Activated T-cell treated with anti-CD3 and anti-CD28 coated beads, Interleukin-2, amount 50 U/mL, for 24 hours (primary cell): ENCODE results near the gene PRDM16.
"Not testable (repeated sequence)": the region's sequence is repeated elsewhere in the genome, so short reads cannot be mapped to it uniquely, and the experiment has no call there.

Experiments
- DNase-seq: peaks from one replicate; pipeline ENCODE4 v3.0.0-alpha.2; 2020
- H3K27ac Mint-ChIP-seq: 2 replicates; pipeline ENCODE4 v1.8.0; 2020; ENCODE audit warnings: mild to moderate bottlenecking, mixed read lengths
- H3K27me3 Mint-ChIP-seq: 2 replicates; pipeline ENCODE4 v1.8.0; 2020; ENCODE audit warnings: mixed read lengths
- H3K36me3 Mint-ChIP-seq: 2 replicates; pipeline ENCODE4 v1.8.0; 2020; ENCODE audit warnings: low read depth, mixed read lengths
- H3K4me1 Mint-ChIP-seq: 2 replicates; pipeline ENCODE4 v1.8.0; 2020; ENCODE audit warnings: low read depth, mixed read lengths
- H3K4me3 Mint-ChIP-seq: 2 replicates; pipeline ENCODE4 v1.8.0; 2020; ENCODE audit warnings: mild to moderate bottlenecking, moderate library complexity, mixed read lengths
- H3K9me3 Mint-ChIP-seq: 2 replicates; pipeline ENCODE4 v1.8.0; 2020; ENCODE audit warnings: mixed read lengths

Gene PRDM16

GRCh38 chr1:3279182-3279470 lies 210.1 kb downstream of the PRDM16 start:
- Mint-ChIP-seq H3K27ac (no peak overlapping the region), H3K4me3 (no peak overlapping the region), H3K4me1 (no peaks in the 10 kb centered on the region), H3K9me3 (no peaks in the 10 kb centered on the region), H3K27me3 (peaks cover 6% of the 10 kb centered on the region), H3K36me3 (no peaks in the 10 kb centered on the region)
- no peak for DNase-seq

- no peak for DNase-seq
- H3K27me3 Mint-ChIP-seq = peaks cover 13% of the 10 kb centered on the region
- no peaks in the 10 kb centered on the region for H3K4me1 Mint-ChIP-seq
- H3K4me3 Mint-ChIP-seq = no peak overlapping the region
- H3K27ac Mint-ChIP-seq = no peak overlapping the region
- H3K36me3 Mint-ChIP-seq = no peaks in the 10 kb centered on the region
- H3K9me3 Mint-ChIP-seq = no peaks in the 10 kb centered on the region
Measured at GRCh38 chr1:3281735-3282134, 212.7 kb downstream of the PRDM16 start.

- no peak overlapping the region for H3K4me3 Mint-ChIP-seq
- peaks cover 13% of the 10 kb centered on the region for H3K27me3 Mint-ChIP-seq
- no peaks in the 10 kb centered on the region for H3K4me1 Mint-ChIP-seq
- H3K9me3 Mint-ChIP-seq = no peaks in the 10 kb centered on the region
- no peak for DNase-seq
- no peaks in the 10 kb centered on the region for H3K36me3 Mint-ChIP-seq
- no peak overlapping the region for H3K27ac Mint-ChIP-seq
Measured at GRCh38 chr1:3282186-3282585, 213.2 kb downstream of the PRDM16 start.

- Mint-ChIP-seq H3K9me3 (no peaks in the 10 kb centered on the region), H3K4me3 (no peak overlapping the region), H3K36me3 (no peaks in the 10 kb centered on the region), H3K27ac (no peak overlapping the region), H3K4me1 (no peaks in the 10 kb centered on the region), H3K27me3 (peaks cover 13% of the 10 kb centered on the region)
- no peak for DNase-seq
Measured at GRCh38 chr1:3282656-3283430, 213.8 kb downstream of the PRDM16 start.

- Mint-ChIP-seq H3K9me3 (no peaks in the 10 kb centered on the region), H3K4me1 (no peaks in the 10 kb centered on the region), H3K27me3 (peaks cover 13% of the 10 kb centered on the region), H3K36me3 (no peaks in the 10 kb centered on the region), H3K27ac (no peak overlapping the region), H3K4me3 (no peak overlapping the region)
- no peak for DNase-seq
Measured at GRCh38 chr1:3283849-3284248, 214.8 kb downstream of the PRDM16 start.

- no peak for DNase-seq
- Mint-ChIP-seq H3K27ac (no peak overlapping the region), H3K4me1 (no peaks in the 10 kb centered on the region), H3K9me3 (no peaks in the 10 kb centered on the region), H3K4me3 (no peak overlapping the region), H3K27me3 (peaks cover 13% of the 10 kb centered on the region), H3K36me3 (no peaks in the 10 kb centered on the region)
Measured at GRCh38 chr1:3284691-3285090, 215.7 kb downstream of the PRDM16 start.

- Mint-ChIP-seq H3K4me1 (no peaks in the 10 kb centered on the region), H3K27me3 (peaks cover 13% of the 10 kb centered on the region), H3K9me3 (no peaks in the 10 kb centered on the region), H3K36me3 (no peaks in the 10 kb centered on the region), H3K27ac (no peak overlapping the region), H3K4me3 (no peak overlapping the region)
- no peak for DNase-seq
Measured at GRCh38 chr1:3285106-3285740, 216.2 kb downstream of the PRDM16 start.

- not testable (repeated sequence) for H3K9me3 Mint-ChIP-seq, H3K36me3 Mint-ChIP-seq, DNase-seq, H3K4me1 Mint-ChIP-seq, H3K27ac Mint-ChIP-seq, H3K4me3 Mint-ChIP-seq
- H3K27me3 Mint-ChIP-seq = peaks cover 13% of the 10 kb centered on the region
Measured at GRCh38 chr1:3287095-3287494, 218.1 kb downstream of the PRDM16 start.

- no peaks in the 10 kb centered on the region for H3K36me3 Mint-ChIP-seq
Measured at GRCh38 chr1:3287656-3288160, 218.7 kb downstream of the PRDM16 start.

GRCh38 chr1:3289502-3289901 lies 220.5 kb downstream of the PRDM16 start:
- no peaks in the 10 kb centered on the region for H3K4me1 Mint-ChIP-seq
- no peak overlapping the region for H3K4me3 Mint-ChIP-seq
- H3K9me3 Mint-ChIP-seq = no peaks in the 10 kb centered on the region
- no peak overlapping the region for H3K27ac Mint-ChIP-seq
- H3K36me3 Mint-ChIP-seq = no peaks in the 10 kb centered on the region
- DNase-seq = no peak
- peaks cover 3% of the 10 kb centered on the region for H3K27me3 Mint-ChIP-seq

More at GRCh38 chr1:3287656-3288160, 218.7 kb downstream of the PRDM16 start:
- no peaks in the 10 kb centered on the region for H3K9me3 Mint-ChIP-seq
- DNase-seq = no peak
- no peaks in the 10 kb centered on the region for H3K4me1 Mint-ChIP-seq
- no peak overlapping the region for H3K27ac Mint-ChIP-seq
- no peak overlapping the region for H3K4me3 Mint-ChIP-seq
- H3K27me3 Mint-ChIP-seq = peaks cover 13% of the 10 kb centered on the region

- H3K36me3 Mint-ChIP-seq = no peaks in the 10 kb centered on the region
- H3K4me1 Mint-ChIP-seq = no peaks in the 10 kb centered on the region
- no peak overlapping the region for H3K4me3 Mint-ChIP-seq
- no peak overlapping the region for H3K27ac Mint-ChIP-seq
- no peaks in the 10 kb centered on the region for H3K9me3 Mint-ChIP-seq
- no peak for DNase-seq
- peaks cover 3% of the 10 kb centered on the region for H3K27me3 Mint-ChIP-seq
Measured at GRCh38 chr1:3290438-3290837, 221.4 kb downstream of the PRDM16 start.

- no peak for DNase-seq
- no peaks in the 10 kb centered on the region for H3K9me3 Mint-ChIP-seq
- no peak overlapping the region for H3K4me3 Mint-ChIP-seq
- H3K36me3 Mint-ChIP-seq = no peaks in the 10 kb centered on the region
- H3K27me3 Mint-ChIP-seq = peaks cover 2% of the 10 kb centered on the region
- H3K27ac Mint-ChIP-seq = no peak overlapping the region
- no peaks in the 10 kb centered on the region for H3K4me1 Mint-ChIP-seq
Measured at GRCh38 chr1:3290915-3291314, 221.9 kb downstream of the PRDM16 start.

GRCh38 chr1:3292051-3292722 lies 223.2 kb downstream of the PRDM16 start:
- Mint-ChIP-seq H3K27ac (no peak overlapping the region), H3K4me1 (no peaks in the 10 kb centered on the region), H3K27me3 (no peaks in the 10 kb centered on the region), H3K36me3 (no peaks in the 10 kb centered on the region), H3K9me3 (no peaks in the 10 kb centered on the region), H3K4me3 (no peak overlapping the region)
- no peak for DNase-seq

GRCh38 chr1:3292868-3293562 lies 224.0 kb downstream of the PRDM16 start:
- Mint-ChIP-seq H3K4me1 (no peaks in the 10 kb centered on the region), H3K4me3 (no peak overlapping the region), H3K27me3 (no peaks in the 10 kb centered on the region), H3K36me3 (no peaks in the 10 kb centered on the region), H3K9me3 (no peaks in the 10 kb centered on the region), H3K27ac (no peak overlapping the region)
- no peak for DNase-seq
